Activated effector memory CD4-positive, alpha-beta T cell treated with anti-CD3 and anti-CD28 coated beads, Interleukin-2, amount 50 U/mL, for 16 hours (primary cell): ENCODE results near the gene DLX2.
"Not testable (repeated sequence)": the region's sequence is repeated elsewhere in the genome, so short reads cannot be mapped to it uniquely, and the experiment has no call there.

ENCODE experiments used
- DNase-seq: peaks from one replicate; pipeline ENCODE4 v3.0.0-alpha.2; 2020

Gene DLX2

GRCh38 chr2:172082105-172082943 is 20.4 kb downstream of the DLX2 start:
- DNase-seq = no peak

- no peak for DNase-seq
These were observed 21.3 kb downstream of the DLX2 start for GRCh38 chr2:172081221-172082022.

- DNase-seq = no peak
These were observed 22.0 kb downstream of the DLX2 start for GRCh38 chr2:172080641-172081220.

GRCh38 chr2:172079838-172080640 is 22.7 kb downstream of the DLX2 start:
- no peak for DNase-seq

GRCh38 chr2:172079416-172079815 is 23.3 kb downstream of the DLX2 start:
- no peak for DNase-seq

DNA sequence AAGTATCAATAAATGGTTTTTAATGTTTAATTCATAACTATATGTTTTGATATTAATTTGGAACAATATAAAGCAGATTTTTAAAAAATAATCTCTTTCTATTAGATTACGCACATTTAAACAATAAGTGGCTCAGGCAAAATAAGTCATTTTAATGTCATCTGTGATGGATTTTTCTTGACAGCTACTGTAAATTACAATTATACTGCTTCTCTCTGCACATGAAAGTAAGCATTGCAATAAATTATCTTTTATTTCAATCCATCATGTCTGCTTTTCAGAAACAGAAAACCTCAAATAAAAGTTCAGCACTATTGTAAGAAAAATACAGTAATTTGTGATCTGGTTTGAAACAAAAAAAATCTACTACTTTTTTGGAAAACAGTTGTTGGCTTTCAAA is 28.4 kb downstream of the DLX2 start:
- DNase-seq = no peak

DNA sequence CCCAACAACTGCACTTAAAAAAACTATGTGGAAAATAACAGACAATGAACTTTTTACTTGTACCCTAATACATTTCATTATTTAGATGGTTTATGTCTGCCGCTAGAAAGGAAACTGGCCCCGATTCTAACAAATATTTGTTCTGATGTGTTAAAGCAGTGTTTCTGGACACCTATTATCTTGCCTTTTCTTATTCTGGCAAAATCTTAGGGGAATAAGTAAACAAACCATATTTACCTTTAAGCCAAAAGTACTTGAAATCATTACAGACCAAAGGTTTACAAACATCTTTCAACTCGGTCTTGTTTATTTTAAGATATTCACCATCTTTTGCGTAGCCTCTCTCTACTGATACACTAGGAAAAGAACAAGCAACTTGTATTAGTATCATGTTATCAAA is 29.2 kb downstream of the DLX2 start:
- DNase-seq = no peak

DNA sequence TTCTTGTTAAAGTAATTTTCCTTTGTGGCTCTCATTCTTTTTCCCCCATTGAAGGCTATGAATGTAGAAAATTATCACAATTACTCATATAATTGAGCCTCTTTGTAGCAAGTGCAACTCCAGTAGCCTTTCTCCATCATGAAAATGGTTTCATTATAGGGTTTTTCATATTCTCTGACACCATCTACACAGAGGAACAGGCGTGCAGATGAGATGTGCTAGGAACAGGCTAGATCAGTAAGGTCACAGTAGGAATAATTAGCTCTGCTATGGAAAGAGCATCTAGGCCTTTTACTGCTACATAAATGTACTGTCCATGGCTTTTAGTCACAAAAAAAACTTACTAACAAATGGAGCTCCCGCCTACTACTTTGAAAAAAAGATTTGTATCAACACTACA is 30.0 kb downstream of the DLX2 start:
- no peak for DNase-seq

DNA sequence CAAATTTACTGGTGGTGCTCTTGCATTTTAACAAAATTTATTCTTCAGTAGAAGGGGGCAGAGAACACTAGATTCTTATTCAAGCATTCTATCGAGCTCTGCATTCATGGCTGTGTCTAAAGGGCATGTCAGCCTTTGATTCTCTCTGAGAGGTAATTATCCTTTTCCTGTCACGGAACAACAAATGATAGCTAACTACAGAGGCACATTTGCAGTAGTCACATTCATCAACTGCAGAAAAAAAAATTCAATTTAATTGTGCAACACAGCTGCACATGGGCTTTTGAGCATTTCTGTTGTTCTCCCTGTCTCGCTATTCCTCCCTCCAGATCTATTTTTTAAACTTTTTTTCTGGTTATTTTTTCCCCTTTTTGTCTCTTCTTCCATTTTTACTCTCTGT is 30.4 kb downstream of the DLX2 start:
- no peak for DNase-seq

- no peak for DNase-seq
These were observed 31.8 kb downstream of the DLX2 start for GRCh38 chr2:172070936-172071335.

- DNase-seq = not testable (repeated sequence)
These were observed 34.8 kb downstream of the DLX2 start for GRCh38 chr2:172067905-172068304.

DNA sequence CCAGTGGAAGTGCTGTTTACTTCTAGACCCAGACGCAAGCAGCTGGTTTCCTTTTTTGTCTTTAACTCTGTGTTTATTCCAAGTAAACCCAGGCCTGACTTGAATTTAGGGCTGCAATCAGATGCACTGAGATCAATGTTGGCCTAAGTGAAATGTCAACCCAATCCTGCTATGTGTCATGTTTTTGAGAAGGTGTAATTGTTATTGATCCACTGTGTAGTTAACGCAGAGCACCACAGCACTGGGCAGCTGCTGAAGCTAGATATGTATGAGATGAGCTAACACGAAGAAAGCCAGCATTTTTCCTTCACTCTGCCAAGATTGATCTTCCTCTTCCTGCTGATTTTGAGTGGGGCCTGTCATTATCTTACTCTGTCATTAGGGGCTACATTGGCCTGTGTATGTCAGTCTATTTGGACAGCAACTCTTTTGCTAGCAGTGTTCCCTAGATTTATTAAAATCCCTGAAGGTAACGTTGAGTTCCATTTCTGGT is 36.3 kb downstream of the DLX2 start:
- no peak for DNase-seq

GRCh38 chr2:172065111-172065510 is 37.6 kb downstream of the DLX2 start:
- no peak for DNase-seq

GRCh38 chr2:172063446-172063845 is 39.3 kb downstream of the DLX2 start:
- DNase-seq = no peak

DNA sequence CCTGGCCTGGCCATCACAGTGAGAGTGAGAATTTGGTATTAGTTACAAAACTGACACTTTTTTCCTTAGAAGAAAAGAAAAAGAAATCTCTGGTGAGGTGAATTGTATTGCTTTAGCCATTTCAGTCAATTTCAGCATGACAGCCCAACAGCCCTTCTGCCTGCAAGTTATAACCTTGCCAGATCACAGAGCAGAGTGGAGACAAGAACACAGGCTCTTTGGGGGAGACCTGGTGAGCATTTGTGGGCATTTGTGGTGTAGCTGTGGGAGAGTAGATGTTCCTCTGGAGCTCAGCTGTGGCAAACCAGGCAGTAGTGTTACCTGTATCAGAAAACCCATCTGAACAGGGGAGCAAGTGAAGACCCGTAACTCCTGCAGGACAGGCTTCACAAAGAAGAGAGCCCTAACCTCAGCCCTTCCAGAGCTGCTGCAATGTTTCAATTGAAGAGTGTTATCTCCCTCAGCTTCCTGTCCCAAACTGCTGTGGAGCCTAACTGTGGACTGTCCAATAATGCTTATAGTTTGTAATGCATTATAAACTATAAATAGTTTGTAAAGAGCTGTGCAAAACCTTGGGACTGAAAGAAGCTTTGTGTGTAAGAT is 40.2 kb downstream of the DLX2 start:
- DNase-seq = no peak

DNA sequence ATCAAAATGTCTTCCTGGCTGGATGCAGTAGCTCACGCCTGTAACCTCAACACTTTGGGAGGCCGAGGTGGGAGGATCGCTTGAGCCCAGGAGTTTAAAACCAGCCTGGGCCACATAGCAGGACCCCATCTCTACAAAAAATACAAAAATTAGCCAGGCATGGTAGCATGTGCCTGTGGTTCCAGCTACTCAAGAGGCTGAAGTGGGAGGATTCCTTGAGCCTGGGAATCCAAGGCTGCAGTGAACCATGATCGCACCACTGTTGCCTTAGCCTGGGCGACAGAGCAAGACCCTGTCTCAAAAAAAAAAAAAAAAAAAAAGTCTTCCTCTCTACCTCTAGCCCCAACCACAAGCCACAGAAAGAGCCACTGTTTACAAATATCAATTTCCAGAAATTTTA is 42.6 kb downstream of the DLX2 start:
- not testable (repeated sequence) for DNase-seq

DNA sequence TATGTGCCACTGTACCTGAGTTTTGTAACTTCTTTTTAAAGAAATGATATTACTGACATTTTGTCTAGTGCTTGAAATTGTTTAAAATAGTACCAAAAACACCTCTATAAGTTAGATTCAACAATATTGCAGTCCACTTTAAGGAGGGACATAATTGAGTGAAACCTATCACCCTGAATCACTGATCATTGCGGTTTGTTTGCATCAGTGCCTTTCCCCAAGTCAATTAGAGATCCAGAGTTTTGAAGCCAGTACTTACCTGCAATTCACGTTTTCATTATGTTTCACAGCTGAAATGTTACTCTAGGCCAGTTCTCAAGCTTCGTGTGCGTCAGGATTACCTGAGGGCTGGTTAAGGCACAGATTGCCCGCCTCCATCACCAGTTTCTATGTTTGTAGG is 44.0 kb downstream of the DLX2 start:
- no peak for DNase-seq

DNA sequence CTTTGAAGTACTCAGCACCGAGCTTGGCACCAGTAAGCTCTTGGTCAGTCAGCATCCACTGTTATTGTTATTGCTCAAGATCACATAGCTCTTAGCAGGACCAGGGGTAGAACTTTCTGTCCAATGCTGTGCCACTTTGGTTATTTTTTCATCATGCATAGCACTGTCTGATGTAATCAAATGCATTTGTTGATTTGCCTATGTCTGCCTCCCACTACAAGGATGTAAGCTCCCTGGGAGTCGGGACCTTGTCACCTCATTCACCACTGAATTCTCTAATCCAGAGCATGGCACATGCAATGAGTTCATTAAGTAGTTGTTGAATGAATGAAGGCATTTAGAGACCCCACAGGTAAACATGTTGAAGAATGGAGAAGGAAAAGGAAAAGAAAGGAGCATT is 46.4 kb downstream of the DLX2 start:
- DNase-seq = no peak

DNA sequence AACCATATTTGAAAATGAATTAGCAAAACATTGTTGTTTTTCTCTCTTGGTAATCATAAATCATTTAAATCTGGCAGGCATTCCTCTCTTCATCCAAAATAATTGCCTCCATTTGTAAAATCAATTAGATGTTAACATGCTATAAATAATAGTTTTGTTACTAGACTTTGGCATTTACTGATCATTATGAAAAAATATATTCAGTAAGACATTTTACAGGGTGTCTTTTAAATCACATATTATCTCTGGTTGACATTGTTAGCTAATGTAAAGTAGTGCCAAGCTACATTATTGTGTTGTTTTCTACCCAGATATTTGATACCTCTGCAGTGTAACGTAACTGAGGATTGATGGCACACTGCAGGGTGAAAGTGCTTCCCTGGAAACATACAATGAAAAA is 49.2 kb downstream of the DLX2 start:
- no peak for DNase-seq

DNA sequence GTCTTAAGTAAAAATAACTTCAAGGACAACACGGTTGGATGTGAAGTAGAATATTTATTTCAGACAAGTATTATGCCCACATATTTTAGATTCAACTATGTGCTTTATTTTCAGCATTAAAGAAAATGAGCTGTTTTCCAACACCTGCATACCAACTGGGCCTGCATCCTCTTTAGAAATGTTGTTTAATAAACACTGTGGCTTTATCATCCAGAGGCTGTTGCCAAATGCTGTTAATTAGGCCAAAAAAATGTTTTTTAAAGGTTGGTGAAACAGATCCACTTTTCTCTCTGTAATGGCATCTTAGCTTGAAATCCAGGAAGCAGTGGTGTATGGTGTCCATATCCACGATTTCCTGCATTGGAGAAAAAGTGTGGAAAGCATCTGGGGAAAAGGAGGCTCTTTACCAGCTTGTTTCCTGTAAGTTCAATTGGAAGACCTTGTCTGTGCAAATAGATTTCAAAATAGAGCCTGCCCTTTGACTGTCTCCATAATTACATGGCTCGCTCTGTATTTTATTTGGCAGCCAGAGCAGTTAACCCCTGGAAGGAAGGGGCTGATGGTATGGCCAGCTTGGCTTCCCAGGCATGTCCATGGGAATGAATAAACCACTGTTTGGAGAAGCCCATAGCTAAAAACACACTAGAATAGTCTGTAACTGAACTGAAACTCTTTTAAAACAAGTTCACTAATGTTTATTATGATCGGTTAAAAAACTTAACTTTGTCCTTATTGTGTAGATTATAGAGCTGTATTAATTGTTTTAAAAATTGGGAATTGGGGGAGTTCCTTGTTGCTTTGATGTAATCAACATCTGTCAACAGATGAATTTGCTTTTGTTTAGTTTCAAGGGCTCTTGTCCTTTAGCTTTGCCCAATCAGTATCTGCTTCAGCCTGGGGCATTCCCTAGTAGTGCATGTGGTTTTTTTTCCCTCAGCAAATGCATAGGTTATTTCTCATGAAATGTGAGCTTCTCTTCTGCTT is 50.4 kb downstream of the DLX2 start:
- no peak for DNase-seq

DNA sequence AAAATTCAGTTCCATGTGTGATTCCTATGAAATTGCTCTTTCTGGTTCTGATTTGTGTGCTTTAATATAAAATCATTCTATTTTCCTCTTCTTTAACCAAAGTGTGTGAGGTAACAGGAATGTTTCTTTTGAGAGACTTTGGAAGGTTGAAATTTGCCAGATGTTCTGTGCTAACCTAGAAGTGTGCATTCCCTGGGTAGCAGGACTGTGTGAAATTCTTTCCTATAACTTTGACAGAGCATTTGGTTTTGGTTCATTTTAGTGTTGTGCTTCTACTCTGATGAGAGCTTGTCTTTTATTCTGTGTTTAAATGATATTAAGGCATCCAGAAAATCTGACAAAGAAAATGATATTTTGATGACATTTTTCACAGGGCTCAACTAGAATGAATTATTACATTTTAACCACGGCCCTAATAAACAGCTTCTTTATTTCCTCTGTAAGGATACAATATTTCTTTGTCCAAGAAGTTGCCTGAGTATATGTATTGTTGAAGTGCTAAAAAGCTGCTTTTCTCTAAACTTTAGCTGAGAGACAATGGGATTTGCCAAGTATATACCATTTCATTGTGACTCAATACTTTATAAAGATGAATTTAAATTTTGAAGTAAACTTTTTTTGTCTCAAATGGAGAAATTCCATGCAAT is 52.1 kb downstream of the DLX2 start:
- no peak for DNase-seq
